WTC11 (cell line): Measurements from ENCODE around the gene FRMD4A. TPM values are rescaled to one million over a fixed set of nuclear protein-coding genes. Genes with fewer than 3 reads are reported as not detected.

Experiments used
- ATAC-seq: fragments of 200-7000 bp; cut with Tn5 transposase; 2 replicates; pipeline ENCODE4 v1.10.0; 2021; ENCODE audit warnings: mild to moderate bottlenecking, moderate library complexity
- CTCF ChIA-PET: fragments of 300-600 bp; sonication (Branson Sonifier 250); formaldehyde crosslinking; loops from one replicate; lab custom pipeline; 2021; ENCODE audit warnings: antibody characterized with exemption; lab: Charles Lee
- POLR2A ChIA-PET: fragments of 350-600 bp; sonication (Branson Sonifier 250); formaldehyde crosslinking; loops from one replicate; lab custom pipeline; 2021; ENCODE audit warnings: antibody characterized with exemption; lab: Charles Lee
- DNase-seq: peaks from one replicate; pipeline ENCODE4 v3.0.0; 2021; ENCODE audit warnings: low spot score
- H3K27ac Mint-ChIP-seq: 2 replicates; pipeline ENCODE4 v1.8.0; 2021; ENCODE audit warnings: mixed read lengths
- H3K27me3 Mint-ChIP-seq: 2 replicates; pipeline ENCODE4 v1.8.0; 2021; ENCODE audit warnings: low read depth, mild to moderate bottlenecking, moderate library complexity, mixed read lengths
- H3K36me3 Mint-ChIP-seq: 2 replicates; pipeline ENCODE4 v1.8.0; 2021; ENCODE audit warnings: mixed read lengths
- H3K4me1 Mint-ChIP-seq: 2 replicates; pipeline ENCODE4 v1.8.0; 2022; ENCODE audit warnings: mixed read lengths
- H3K4me3 Mint-ChIP-seq: 2 replicates; pipeline ENCODE4 v1.8.0; 2021; ENCODE audit warnings: mild to moderate bottlenecking, moderate library complexity, mixed read lengths
- H3K9me3 Mint-ChIP-seq: 2 replicates; pipeline ENCODE4 v1.8.0; 2021; ENCODE audit warnings: mixed read lengths
- IRF2 ChIP-seq: sonication (generic); formaldehyde crosslinking; IDR thresholded peaks from 2 replicates; pipeline ENCODE4 v1.8.0; 2022; ENCODE audit warnings: low read depth, missing genetic modification reagents, borderline replicate concordance
- MYBL2 ChIP-seq: sonication (generic); formaldehyde crosslinking; IDR thresholded peaks from 2 replicates; pipeline ENCODE4 v1.8.1; 2023; ENCODE audit warnings: mild to moderate bottlenecking, moderate library complexity, missing genetic modification reagents
- NR2C2 ChIP-seq: sonication (generic); formaldehyde crosslinking; IDR thresholded peaks from 2 replicates; pipeline ENCODE4 v1.8.0; 2022; ENCODE audit warnings: mild to moderate bottlenecking, missing genetic modification reagents
- NR3C1 ChIP-seq: sonication (generic); formaldehyde crosslinking; conservative IDR thresholded peaks from 2 replicates; pipeline ENCODE4 v1.8.1; 2023; ENCODE audit warnings: low read depth, mild to moderate bottlenecking, missing genetic modification reagents
- ZNF138 ChIP-seq: sonication (generic); formaldehyde crosslinking; conservative IDR thresholded peaks from 2 replicates; pipeline ENCODE4 v1.8.1; 2022; ENCODE audit warnings: mild to moderate bottlenecking, moderate library complexity, missing genetic modification reagents
- ZNF423 ChIP-seq: fragments of 250-450 bp; sonication (Bioruptor Pico); IDR thresholded peaks from 2 replicates; pipeline ENCODE4 v2.1.2; 2022; ENCODE audit warnings: mild to moderate bottlenecking, moderate library complexity
- total RNA-seq: library from RNA; stranded (reverse); gene quantifications from 3 replicates; pipeline ENCODE4 v1.2.3, GENCODE V29; 2021
- TF ChIP-seq, protein P1 (sequence below): sonication (generic); formaldehyde crosslinking; IDR thresholded peaks from 2 replicates; pipeline ENCODE4 v1.8.0; 2023; ENCODE audit warnings: mild to moderate bottlenecking, missing genetic modification reagents
- TF ChIP-seq, protein P2 (sequence below): sonication (generic); formaldehyde crosslinking; IDR thresholded peaks from 2 replicates; pipeline ENCODE4 v1.8.1; 2023; ENCODE audit warnings: mild to moderate bottlenecking, missing genetic modification reagents, borderline replicate concordance
- TF ChIP-seq, protein P3 (sequence below): sonication (generic); formaldehyde crosslinking; IDR thresholded peaks from 2 replicates; pipeline ENCODE4 v1.8.1; 2022; ENCODE audit warnings: mild to moderate bottlenecking, missing genetic modification reagents, moderate library complexity, borderline replicate concordance
- TF ChIP-seq, protein P4 (sequence below): sonication (generic); formaldehyde crosslinking; IDR thresholded peaks from 2 replicates; pipeline ENCODE4 v1.8.0; 2022; ENCODE audit warnings: mild to moderate bottlenecking, missing genetic modification reagents
- TF ChIP-seq, protein P5 (sequence below): sonication (generic); formaldehyde crosslinking; IDR thresholded peaks from 2 replicates; pipeline ENCODE4 v1.8.1; 2023; ENCODE audit warnings: mild to moderate bottlenecking, moderate library complexity, missing genetic modification reagents

FRMD4A gene
- total RNA-seq, 1 experiment from 2014 or later: 35.5 TPM

DNA sequence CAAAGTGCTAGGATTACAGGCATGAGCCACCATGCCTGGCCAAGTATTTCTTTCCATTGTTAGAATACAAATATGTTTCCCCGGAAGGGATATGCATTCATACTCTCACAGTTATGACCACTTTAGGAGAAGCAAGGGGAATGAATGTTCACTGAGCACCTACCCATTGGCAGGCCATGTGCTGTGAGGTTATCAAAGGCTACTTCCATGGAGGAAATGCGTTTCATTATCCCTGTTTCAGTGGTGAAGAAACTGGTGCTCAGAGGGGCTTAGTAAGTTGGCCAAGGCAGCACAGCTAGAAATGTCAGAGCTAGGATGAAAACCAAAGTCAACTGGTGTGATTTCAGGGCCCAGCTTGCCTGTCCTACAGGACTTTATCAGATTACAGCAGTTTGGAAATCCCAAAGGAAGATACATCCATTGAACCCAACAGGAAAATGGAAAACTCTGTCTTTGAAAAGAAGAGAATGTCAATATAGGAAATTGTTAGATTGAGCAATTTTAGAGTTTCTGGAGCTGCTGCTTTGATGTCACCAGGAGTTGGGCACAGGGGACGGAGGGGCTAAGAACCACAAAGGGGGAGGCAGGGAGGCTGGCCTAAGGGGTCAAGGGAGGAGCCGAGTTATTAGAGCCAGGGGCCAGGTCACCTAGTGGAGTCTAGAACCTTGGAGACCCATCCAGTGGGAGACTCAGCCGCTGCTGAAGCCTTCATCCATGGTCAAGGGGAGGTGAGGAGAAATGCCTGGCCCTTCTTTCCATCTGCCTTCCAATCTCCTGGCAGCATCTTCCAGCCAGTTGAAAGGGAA lies 319.8 kb downstream of the FRMD4A start (continued):
- TF ChIP-seq, protein P1, sequence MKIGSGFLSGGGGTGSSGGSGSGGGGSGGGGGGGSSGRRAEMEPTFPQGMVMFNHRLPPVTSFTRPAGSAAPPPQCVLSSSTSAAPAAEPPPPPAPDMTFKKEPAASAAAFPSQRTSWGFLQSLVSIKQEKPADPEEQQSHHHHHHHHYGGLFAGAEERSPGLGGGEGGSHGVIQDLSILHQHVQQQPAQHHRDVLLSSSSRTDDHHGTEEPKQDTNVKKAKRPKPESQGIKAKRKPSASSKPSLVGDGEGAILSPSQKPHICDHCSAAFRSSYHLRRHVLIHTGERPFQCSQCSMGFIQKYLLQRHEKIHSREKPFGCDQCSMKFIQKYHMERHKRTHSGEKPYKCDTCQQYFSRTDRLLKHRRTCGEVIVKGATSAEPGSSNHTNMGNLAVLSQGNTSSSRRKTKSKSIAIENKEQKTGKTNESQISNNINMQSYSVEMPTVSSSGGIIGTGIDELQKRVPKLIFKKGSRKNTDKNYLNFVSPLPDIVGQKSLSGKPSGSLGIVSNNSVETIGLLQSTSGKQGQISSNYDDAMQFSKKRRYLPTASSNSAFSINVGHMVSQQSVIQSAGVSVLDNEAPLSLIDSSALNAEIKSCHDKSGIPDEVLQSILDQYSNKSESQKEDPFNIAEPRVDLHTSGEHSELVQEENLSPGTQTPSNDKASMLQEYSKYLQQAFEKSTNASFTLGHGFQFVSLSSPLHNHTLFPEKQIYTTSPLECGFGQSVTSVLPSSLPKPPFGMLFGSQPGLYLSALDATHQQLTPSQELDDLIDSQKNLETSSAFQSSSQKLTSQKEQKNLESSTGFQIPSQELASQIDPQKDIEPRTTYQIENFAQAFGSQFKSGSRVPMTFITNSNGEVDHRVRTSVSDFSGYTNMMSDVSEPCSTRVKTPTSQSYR (CRISPR knock-in tag): no peak
- TF ChIP-seq IRF2 (CRISPR knock-in tag) (no peak), NR2C2 (CRISPR knock-in tag) (no peak), ZNF138 (CRISPR knock-in tag) (no peak)

DNA sequence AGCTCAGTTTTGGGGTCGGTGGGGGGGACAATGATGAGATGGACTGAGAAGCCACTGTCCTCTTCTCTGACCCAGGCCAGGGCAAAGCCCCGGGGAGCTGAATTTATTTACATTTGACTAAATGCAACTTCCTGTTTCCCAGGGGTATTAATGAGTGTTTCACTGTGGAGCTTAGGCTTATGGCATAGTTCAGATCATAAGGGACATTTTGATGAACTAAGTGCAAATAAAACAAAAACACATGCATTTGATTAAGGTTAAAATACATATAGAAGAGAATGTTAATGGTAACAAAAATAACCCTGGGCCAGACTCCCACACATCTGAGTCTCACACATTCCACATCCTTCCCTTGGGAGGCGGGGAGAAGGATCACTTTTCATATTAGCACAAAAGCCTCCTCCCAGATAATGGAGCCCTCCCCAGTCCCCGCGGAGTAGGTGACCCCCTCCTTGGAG lies 320.6 kb downstream of the FRMD4A start:
- ATAC-seq (peak; percentile 64), DNase-seq (no peak)
- ChIA-PET POLR2A (no interaction called here), CTCF (interaction anchor here (0.9 to 1.0 kb wide), 2 partner anchors 22 to 84 kb away, joined by 3 to 4 read pairs; no protein-coding TSS in a partner anchor)
- Mint-ChIP-seq H3K4me1 (peaks cover 49% of the 10 kb centered on the region), H3K27ac (peak overlapping the region; percentile 68), H3K9me3 (no peaks in the 10 kb centered on the region), H3K36me3 (no peaks in the 10 kb centered on the region), H3K27me3 (no peaks in the 10 kb centered on the region), H3K4me3 (no peak overlapping the region)
- no peak for TF ChIP-seq ZNF423 (CRISPR knock-in tag)
- TF ChIP-seq, protein P2, sequence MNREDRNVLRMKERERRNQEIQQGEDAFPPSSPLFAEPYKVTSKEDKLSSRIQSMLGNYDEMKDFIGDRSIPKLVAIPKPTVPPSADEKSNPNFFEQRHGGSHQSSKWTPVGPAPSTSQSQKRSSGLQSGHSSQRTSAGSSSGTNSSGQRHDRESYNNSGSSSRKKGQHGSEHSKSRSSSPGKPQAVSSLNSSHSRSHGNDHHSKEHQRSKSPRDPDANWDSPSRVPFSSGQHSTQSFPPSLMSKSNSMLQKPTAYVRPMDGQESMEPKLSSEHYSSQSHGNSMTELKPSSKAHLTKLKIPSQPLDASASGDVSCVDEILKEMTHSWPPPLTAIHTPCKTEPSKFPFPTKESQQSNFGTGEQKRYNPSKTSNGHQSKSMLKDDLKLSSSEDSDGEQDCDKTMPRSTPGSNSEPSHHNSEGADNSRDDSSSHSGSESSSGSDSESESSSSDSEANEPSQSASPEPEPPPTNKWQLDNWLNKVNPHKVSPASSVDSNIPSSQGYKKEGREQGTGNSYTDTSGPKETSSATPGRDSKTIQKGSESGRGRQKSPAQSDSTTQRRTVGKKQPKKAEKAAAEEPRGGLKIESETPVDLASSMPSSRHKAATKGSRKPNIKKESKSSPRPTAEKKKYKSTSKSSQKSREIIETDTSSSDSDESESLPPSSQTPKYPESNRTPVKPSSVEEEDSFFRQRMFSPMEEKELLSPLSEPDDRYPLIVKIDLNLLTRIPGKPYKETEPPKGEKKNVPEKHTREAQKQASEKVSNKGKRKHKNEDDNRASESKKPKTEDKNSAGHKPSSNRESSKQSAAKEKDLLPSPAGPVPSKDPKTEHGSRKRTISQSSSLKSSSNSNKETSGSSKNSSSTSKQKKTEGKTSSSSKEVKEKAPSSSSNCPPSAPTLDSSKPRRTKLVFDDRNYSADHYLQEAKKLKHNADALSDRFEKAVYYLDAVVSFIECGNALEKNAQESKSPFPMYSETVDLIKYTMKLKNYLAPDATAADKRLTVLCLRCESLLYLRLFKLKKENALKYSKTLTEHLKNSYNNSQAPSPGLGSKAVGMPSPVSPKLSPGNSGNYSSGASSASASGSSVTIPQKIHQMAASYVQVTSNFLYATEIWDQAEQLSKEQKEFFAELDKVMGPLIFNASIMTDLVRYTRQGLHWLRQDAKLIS (CRISPR knock-in tag): no peak
- TF ChIP-seq, protein P3, sequence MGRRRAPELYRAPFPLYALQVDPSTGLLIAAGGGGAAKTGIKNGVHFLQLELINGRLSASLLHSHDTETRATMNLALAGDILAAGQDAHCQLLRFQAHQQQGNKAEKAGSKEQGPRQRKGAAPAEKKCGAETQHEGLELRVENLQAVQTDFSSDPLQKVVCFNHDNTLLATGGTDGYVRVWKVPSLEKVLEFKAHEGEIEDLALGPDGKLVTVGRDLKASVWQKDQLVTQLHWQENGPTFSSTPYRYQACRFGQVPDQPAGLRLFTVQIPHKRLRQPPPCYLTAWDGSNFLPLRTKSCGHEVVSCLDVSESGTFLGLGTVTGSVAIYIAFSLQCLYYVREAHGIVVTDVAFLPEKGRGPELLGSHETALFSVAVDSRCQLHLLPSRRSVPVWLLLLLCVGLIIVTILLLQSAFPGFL (CRISPR knock-in tag): no peak
- TF ChIP-seq, protein P4, sequence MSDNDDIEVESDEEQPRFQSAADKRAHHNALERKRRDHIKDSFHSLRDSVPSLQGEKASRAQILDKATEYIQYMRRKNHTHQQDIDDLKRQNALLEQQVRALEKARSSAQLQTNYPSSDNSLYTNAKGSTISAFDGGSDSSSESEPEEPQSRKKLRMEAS (CRISPR knock-in tag): no peak
- TF ChIP-seq, protein P5, sequence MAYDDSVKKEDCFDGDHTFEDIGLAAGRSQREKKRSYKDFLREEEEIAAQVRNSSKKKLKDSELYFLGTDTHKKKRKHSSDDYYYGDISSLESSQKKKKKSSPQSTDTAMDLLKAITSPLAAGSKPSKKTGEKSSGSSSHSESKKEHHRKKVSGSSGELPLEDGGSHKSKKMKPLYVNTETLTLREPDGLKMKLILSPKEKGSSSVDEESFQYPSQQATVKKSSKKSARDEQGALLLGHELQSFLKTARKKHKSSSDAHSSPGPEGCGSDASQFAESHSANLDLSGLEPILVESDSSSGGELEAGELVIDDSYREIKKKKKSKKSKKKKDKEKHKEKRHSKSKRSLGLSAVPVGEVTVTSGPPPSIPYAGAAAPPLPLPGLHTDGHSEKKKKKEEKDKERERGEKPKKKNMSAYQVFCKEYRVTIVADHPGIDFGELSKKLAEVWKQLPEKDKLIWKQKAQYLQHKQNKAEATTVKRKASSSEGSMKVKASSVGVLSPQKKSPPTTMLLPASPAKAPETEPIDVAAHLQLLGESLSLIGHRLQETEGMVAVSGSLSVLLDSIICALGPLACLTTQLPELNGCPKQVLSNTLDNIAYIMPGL (CRISPR knock-in tag): no peak
- no peak for TF ChIP-seq MYBL2 (CRISPR knock-in tag)
- TF ChIP-seq NR3C1 (CRISPR knock-in tag): no peak
